HepG2 (cell line): ENCODE data around the gene HPCAL4. TPM values are rescaled to one million over a fixed set of nuclear protein-coding genes. Genes with fewer than 3 reads are reported as not detected.
A peak's percentile ranks its signal among the peaks of the same experiment; 100 is the strongest.

Experiments
- ATAC-seq: fragments of 200-7000 bp; cut with Tn5 transposase; 3 replicates; pipeline ENCODE4 v1.9.1; 2020; ENCODE audit warnings: mild to moderate bottlenecking, moderate library complexity
- Bru-seq: library from RNA; stranded (reverse); fragments of 400-500 nt; gene quantifications from one replicate; lab custom pipeline; 2021; lab: Mats Ljungman, UMichigan
- BruChase-seq, 2 experiments: library from RNA; stranded (reverse); fragments of 400-500 nt; gene quantifications; one replicate each; lab custom pipeline; 2021; lab: Mats Ljungman, UMichigan
- BruUV-seq: library from RNA; stranded (reverse); fragments of 400-500 nt; replicated peaks from 2 replicates; lab custom pipeline; 2021; lab: Mats Ljungman, UMichigan
- CTCF ChIA-PET: fragments of 300-600 bp; formaldehyde crosslinking; extraction: SDS; loops from one replicate; lab custom pipeline; 2021; ENCODE audit warnings: low total read pairs, inconsistent platforms, low intra/inter-chr PET ratio; lab: Yijun Ruan, JAX
- POLR2A ChIA-PET: fragments of 350-600 bp; sonication (Branson Sonifier 250); formaldehyde crosslinking; loops from one replicate; lab custom pipeline; 2020; ENCODE audit warnings: antibody characterized with exemption, inconsistent platforms; lab: Yijun Ruan, JAX
- DNase-seq: peaks from one replicate; pipeline ENCODE4 v3.0.0-alpha.2; 2015; ENCODE audit warnings: low spot score
- FAIRE-seq: peaks from 3 replicates; lab custom pipeline; 2011; peaks lifted over from hg19 to GRCh38; lab: Jason Lieb, UNC
- H2AFZ ChIP-seq: one replicate; pipeline ENCODE4 v1.6.1; 2011; ENCODE audit warnings: low read length, inconsistent platforms
- H3K27ac ChIP-seq: fragments of 300-600 bp; 3 replicates; pipeline ENCODE4 v1.8.0; 2011; ENCODE audit warnings: mixed run types, mild to moderate bottlenecking, mixed read lengths, low read length, inconsistent platforms; ENCODE audit not compliant: insufficient read depth; ENCODE audit errors: extremely low read length
- H3K27me3 ChIP-seq, 2 experiments: fragments of 200-600 bp in 1 of 2; 2 replicates in 1 of 2; 3 replicates in 1 of 2; pipeline versions ENCODE4 v1.6.0 to v1.8.0; 2011; ENCODE audit warnings: low read length in 2 of 2, mild to moderate bottlenecking in 2 of 2, moderate library complexity in 2 of 2, inconsistent platforms in 1 of 2; ENCODE audit not compliant: insufficient read depth in 2 of 2, control insufficient read depth in 1 of 2
- H3K36me3 ChIP-seq, 2 experiments: fragments of 200-600 bp in 1 of 2; replicated peaks in 1 of 2; 2 replicates in 1 of 2; 3 replicates in 1 of 2; pipeline versions ENCODE4 v1.5.1 to v1.8.0; 2011; ENCODE audit warnings: low read length in 2 of 2, inconsistent platforms in 1 of 2; ENCODE audit not compliant: insufficient read depth in 2 of 2, control insufficient read depth in 1 of 2
- H3K4me1 ChIP-seq: 2 replicates; pipeline ENCODE4 v1.5.1; 2012; ENCODE audit warnings: low read length, inconsistent platforms; ENCODE audit not compliant: insufficient read depth
- H3K4me2 ChIP-seq: 2 replicates; pipeline ENCODE4 v1.6.0; 2011; ENCODE audit warnings: low read depth, low read length, inconsistent platforms
- H3K4me3 ChIP-seq, 3 experiments: fragments of 200-600 bp in 1 of 3; sonication (generic), shearing (Covaris generic) in 1 of 3; replicated peaks in 1 of 3; 2 replicates each; pipeline ENCODE4 v1.5.1; 2011 to 2016; ENCODE audit warnings: low read length in 3 of 3, inconsistent platforms in 2 of 3, low read depth in 2 of 3, mild to moderate bottlenecking in 2 of 3, control low read depth in 1 of 3, mixed read lengths in 1 of 3; ENCODE audit not compliant: insufficient read depth in 1 of 3
- H3K79me2 ChIP-seq: one replicate; pipeline ENCODE4 v1.6.1; 2011; ENCODE audit warnings: low read length, inconsistent platforms; ENCODE audit not compliant: insufficient read depth
- H3K9ac ChIP-seq: 2 replicates; pipeline ENCODE4 v1.6.0; 2011; ENCODE audit warnings: mild to moderate bottlenecking, low read depth, low read length, inconsistent platforms; ENCODE audit not compliant: insufficient read depth
- H3K9me3 ChIP-seq: 2 replicates; pipeline ENCODE4 v1.5.1; 2012; ENCODE audit warnings: mild to moderate bottlenecking, low read length
- H4K20me1 ChIP-seq: 2 replicates; pipeline ENCODE4 v1.6.0; 2011; ENCODE audit warnings: inconsistent platforms, mild to moderate bottlenecking, low read length, moderate library complexity; ENCODE audit not compliant: insufficient read depth
- GABPB1 ChIP-seq: IDR thresholded peaks from 2 replicates; pipeline ENCODE4 v1.6.1; 2016; ENCODE audit warnings: mild to moderate bottlenecking, missing genetic modification reagents, moderate library complexity, missing compliant biosample characterization
- KDM2A ChIP-seq: sonication (generic); formaldehyde crosslinking; IDR thresholded peaks from 2 replicates; pipeline ENCODE4 v1.4.0; 2020; ENCODE audit warnings: low read depth, missing genetic modification reagents, borderline replicate concordance
- NFKBIZ ChIP-seq: IDR thresholded peaks from 2 replicates; pipeline ENCODE4 v1.6.1; 2018; ENCODE audit warnings: missing genetic modification reagents, missing compliant biosample characterization
- NFYB ChIP-seq: sonication (generic); formaldehyde crosslinking; IDR thresholded peaks from 2 replicates; pipeline ENCODE4 v1.4.0; 2020; ENCODE audit warnings: missing genetic modification reagents
- POLR2AphosphoS2 ChIP-seq: IDR thresholded peaks from 2 replicates; pipeline ENCODE4 v1.6.1; 2011; ENCODE audit warnings: low read depth, low read length, improper control_type of control experiment
- PRMT3 ChIP-seq: sonication (generic); formaldehyde crosslinking; IDR thresholded peaks from 2 replicates; pipeline ENCODE4 v1.8.1; 2022; ENCODE audit warnings: low read depth, mild to moderate bottlenecking, moderate library complexity, missing genetic modification reagents, borderline replicate concordance
- RFX1 ChIP-seq: fragments of 450-650 bp; IDR thresholded peaks from 2 replicates; pipeline ENCODE4 v1.6.1; 2017
- RFX3 ChIP-seq: IDR thresholded peaks from 2 replicates; pipeline ENCODE4 v1.6.1; 2016; ENCODE audit warnings: missing biosample characterization, missing genetic modification reagents
- SMAD1 ChIP-seq: sonication (generic); formaldehyde crosslinking; IDR thresholded peaks from 2 replicates; pipeline ENCODE4 v1.4.0; 2020; ENCODE audit warnings: missing genetic modification reagents, low read depth, mild to moderate bottlenecking, borderline replicate concordance
- SP2 ChIP-seq: sonication (generic); formaldehyde crosslinking; IDR thresholded peaks from 2 replicates; pipeline ENCODE4 v1.5.1; 2020; ENCODE audit warnings: mild to moderate bottlenecking, missing genetic modification reagents
- ZFX ChIP-seq: sonication (generic); formaldehyde crosslinking; IDR thresholded peaks from 2 replicates; pipeline ENCODE4 v1.4.0; 2020; ENCODE audit warnings: mild to moderate bottlenecking, low read depth, missing genetic modification reagents, moderate library complexity
- ZNF549 ChIP-seq: sonication (generic); formaldehyde crosslinking; IDR thresholded peaks from 2 replicates; pipeline ENCODE4 v1.5.0; 2020; ENCODE audit warnings: missing genetic modification reagents
- ZNF580 ChIP-seq: IDR thresholded peaks from 2 replicates; pipeline ENCODE4 v1.6.1; 2016; ENCODE audit warnings: low read depth, borderline replicate concordance
- ZNF737 ChIP-seq: sonication (generic); formaldehyde crosslinking; IDR thresholded peaks from 2 replicates; pipeline ENCODE4 v1.5.0; 2020; ENCODE audit warnings: missing genetic modification reagents, mild to moderate bottlenecking, borderline replicate concordance
- WGBS: methylation state at CpG from one replicate; pipeline ENCODE4 v1.1.6; 2017; ENCODE audit warnings: low lambda C conversion rate; 5-methylcytosine and 5-hydroxymethylcytosine counted together
- in situ Hi-C: cut with HindIII; loops from 2 replicates; pipeline ENCODE4 v1.10.0; 2017; ENCODE audit warnings: low pct_unique_long_range_greater_than_20kb; ENCODE audit not compliant: extremely low pct_ligation_motif_present
- intact Hi-C: fragments of 100-400 bp; cut with micrococcal nuclease; formaldehyde crosslinking; loops from one replicate; pipeline ENCODE4 v1.10.0; 2022; ENCODE audit not compliant: unreplicated experiment
- long read RNA-seq, 2 experiments: library from RNA in 1 of 2; library from polyadenylated mRNA in 1 of 2; stranded (forward) in 1 of 2; unstranded in 1 of 2; transcript quantifications; one replicate each; pipeline ENCODE4 v2.0.0, GENCODE V29; 2019 to 2022
- polyA minus RNA-seq, 3 experiments: library from RNA; depleted of rRNA, polyadenylated mRNA; stranded (reverse); fragments of >200 nt; gene quantifications; 2 replicates each; pipeline ENCODE4 v1.2.3, GENCODE V29; 2011; ENCODE audit warnings: low replicate concordance in 1 of 3
- polyA plus RNA-seq, 8 experiments: library from polyadenylated mRNA; depleted of rRNA in 3 of 8; stranded (reverse) in 7 of 8; unstranded in 1 of 8; fragments of >200 nt; fragmentation: Illumina TruSeq in 4 of 8; extraction: Trizol in 4 of 8; gene quantifications; 2 replicates each; pipeline versions ENCODE4 v1.2.1 to v1.2.3, GENCODE V29; 2011 to 2016; ENCODE audit warnings: low read depth in 4 of 8, missing spikeins in 1 of 8, mixed read lengths in 1 of 8; ENCODE audit not compliant: insufficient read depth in 1 of 8
- total RNA-seq, 5 experiments: library from RNA; depleted of rRNA; stranded (reverse); fragments of >200 nt; fragmentation: Illumina TruSeq; extraction: Trizol; gene quantifications; 2 replicates each; pipeline ENCODE4 v1.2.3, GENCODE V29; 2016; ENCODE audit warnings: low read depth in 1 of 5
- TF ChIP-seq, protein P1 (sequence below): IDR thresholded peaks from 2 replicates; pipeline ENCODE4 v1.6.1; 2016; ENCODE audit warnings: control low read depth
- TF ChIP-seq, protein P2 (sequence below): sonication (generic); formaldehyde crosslinking; IDR thresholded peaks from 2 replicates; pipeline ENCODE4 v1.4.0; 2020; ENCODE audit warnings: mild to moderate bottlenecking, missing genetic modification reagents

HPCAL4 gene
- total RNA-seq (2016; rRNA removed; fragmentation: Illumina TruSeq; extraction: Trizol) (not detected in 2 replicates), polyA plus RNA-seq (2011; rRNA removed) (not detected in 2 replicates), polyA minus RNA-seq (2011; rRNA and poly(A)+ RNA removed; ENCODE audit: low replicate concordance) (0.23 TPM in 1 of 2 replicates, not detected in the other), Bru-seq, nascent RNA (not detected), BruChase-seq, experiment 1, labeled RNA remaining after a 6-hour chase (not detected), BruChase-seq, experiment 2, labeled RNA remaining after a 2-hour chase (not detected)
- not detected in 2 replicates for total RNA-seq (2016; cell fraction: cytosol; rRNA removed; fragmentation: Illumina TruSeq; extraction: Trizol; ENCODE audit: low read depth)
- not detected in 2 replicates for total RNA-seq (2016; cell fraction: insoluble cytoplasmic fraction; rRNA removed; fragmentation: Illumina TruSeq; extraction: Trizol)
- not detected in 2 replicates for total RNA-seq (2016; cell fraction: membrane; rRNA removed; fragmentation: Illumina TruSeq; extraction: Trizol)
- not detected in 2 replicates for total RNA-seq (2016; cell fraction: nucleus; rRNA removed; fragmentation: Illumina TruSeq; extraction: Trizol)
- not detected in 2 replicates for polyA plus RNA-seq (2011; cell fraction: cytosol; rRNA removed)
- not detected in 2 replicates for polyA plus RNA-seq (2011; cell fraction: nucleus; rRNA removed)
- not detected in 2 replicates for polyA plus RNA-seq (2012)
- polyA plus RNA-seq (2016; cell fraction: cytosol; fragmentation: Illumina TruSeq; extraction: Trizol; ENCODE audit: low read depth) = not detected in 2 replicates
- polyA plus RNA-seq (2016; cell fraction: insoluble cytoplasmic fraction; fragmentation: Illumina TruSeq; extraction: Trizol; ENCODE audit: low read depth) = not detected in 2 replicates
- not detected in 2 replicates for polyA plus RNA-seq (2016; cell fraction: membrane; fragmentation: Illumina TruSeq; extraction: Trizol; ENCODE audit: low read depth)
- polyA plus RNA-seq (2016; cell fraction: nucleus; fragmentation: Illumina TruSeq; extraction: Trizol; ENCODE audit: insufficient read depth, low read depth) = not detected in 2 replicates
- not detected in 2 replicates for polyA minus RNA-seq (2011; cell fraction: cytosol; rRNA and poly(A)+ RNA removed)
- polyA minus RNA-seq (2011; cell fraction: nucleus; rRNA and poly(A)+ RNA removed) = not detected in 2 replicates
- long read RNA-seq, experiment 1 = 0 reads
- long read RNA-seq, experiment 2 = 0 reads

DNA sequence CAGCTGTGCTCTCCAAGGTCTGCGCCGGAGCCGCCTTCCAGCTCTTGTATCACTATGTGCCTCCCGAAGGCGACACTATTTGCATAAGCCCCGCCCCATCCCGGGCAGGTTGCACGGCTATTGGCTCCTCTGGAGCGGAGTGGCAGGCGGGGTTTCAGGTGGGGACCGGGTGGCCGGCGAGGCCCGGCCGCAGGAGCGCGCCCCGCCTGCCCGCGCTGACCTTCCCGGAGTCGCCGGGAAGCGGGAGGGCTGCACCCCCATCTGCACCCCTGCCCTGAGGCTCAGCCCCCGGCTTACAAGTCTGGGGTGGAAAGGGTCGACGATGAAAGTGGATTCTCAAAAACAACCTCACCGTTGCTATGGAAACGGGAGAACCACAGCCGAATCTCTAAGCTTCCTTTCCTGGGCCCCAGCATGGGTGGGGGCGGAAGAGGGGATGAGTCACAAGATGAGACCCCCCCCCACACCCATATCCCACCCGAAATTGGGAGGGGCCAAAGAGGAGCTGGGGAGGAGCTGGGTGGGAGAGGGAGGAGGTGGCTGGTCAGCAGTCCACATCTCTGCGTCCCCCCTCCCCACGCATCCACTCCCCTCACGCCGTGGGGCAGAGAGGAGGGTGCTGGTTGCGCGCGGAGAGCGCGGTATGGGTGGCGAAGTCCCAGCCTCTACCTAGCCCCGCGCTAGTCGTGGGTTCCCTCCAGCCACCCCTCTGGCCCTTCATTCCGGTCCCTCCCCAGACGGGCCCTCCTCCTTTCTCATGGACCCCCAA lies at the start of gene HPCAL4:
Gene HPCAL4, minus strand, starts transcription at position 51 of the 769 bp plus-strand sequence. CDS start 6,830 bp downstream, outside the sequence.
- BruUV-seq = no TSS peak
- H3K4me3 ChIP-seq = peak within 1 kb of the TSS in 1 of 3 experiments; percentile 43; a peak in 1 of 6 replicates
- no peak within 1 kb of the TSS for H2AFZ ChIP-seq
- ChIA-PET POLR2A (no interaction called here), CTCF (no interaction called here)
- H3K36me3 ChIP-seq = no peaks in the 10 kb centered on the region
- DNase-seq (peak; percentile 72), ATAC-seq (peak; percentile 98), FAIRE-seq (no peak)
- in situ Hi-C loops = no loop called here
- 33% methylated on average over 19 of the region's 47 CpGs for WGBS
- H3K4me1 ChIP-seq = peaks cover 11% of the 10 kb centered on the region; the same call in 1 of the 2 replicates
- no peaks in the 10 kb centered on the region for H3K79me2 ChIP-seq
- H4K20me1 ChIP-seq = no peaks in the 10 kb centered on the region
- peak within 1 kb of the TSS; percentile 69 for H3K4me2 ChIP-seq
- no peak within 1 kb of the TSS for H3K27ac ChIP-seq
- no peak within 1 kb of the TSS for H3K9ac ChIP-seq
- peaks cover 11 to 49% of the 10 kb centered on the region in 2 experiments; a peak in 4 of 5 replicates for H3K27me3 ChIP-seq
- no peaks in the 10 kb centered on the region for H3K9me3 ChIP-seq
- intact Hi-C loops = no loop called here
- TF ChIP-seq, protein P1, sequence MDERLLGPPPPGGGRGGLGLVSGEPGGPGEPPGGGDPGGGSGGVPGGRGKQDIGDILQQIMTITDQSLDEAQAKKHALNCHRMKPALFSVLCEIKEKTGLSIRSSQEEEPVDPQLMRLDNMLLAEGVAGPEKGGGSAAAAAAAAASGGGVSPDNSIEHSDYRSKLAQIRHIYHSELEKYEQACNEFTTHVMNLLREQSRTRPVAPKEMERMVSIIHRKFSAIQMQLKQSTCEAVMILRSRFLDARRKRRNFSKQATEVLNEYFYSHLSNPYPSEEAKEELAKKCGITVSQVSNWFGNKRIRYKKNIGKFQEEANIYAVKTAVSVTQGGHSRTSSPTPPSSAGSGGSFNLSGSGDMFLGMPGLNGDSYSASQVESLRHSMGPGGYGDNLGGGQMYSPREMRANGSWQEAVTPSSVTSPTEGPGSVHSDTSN (CRISPR knock-in tag) = peak; percentile 83
- TF ChIP-seq ZFX (CRISPR knock-in tag) (no peak), SP2 (CRISPR knock-in tag) (peak; percentile 82), PRMT3 (CRISPR knock-in tag) (no peak), KDM2A (CRISPR knock-in tag) (peak; percentile 23; the same call in 1 of the 2 replicates), GABPB1 (CRISPR knock-in tag) (peak; percentile 41; the same call in 1 of the 2 replicates), ZNF549 (CRISPR knock-in tag) (no peak), POLR2AphosphoS2 (no peak), SMAD1 (CRISPR knock-in tag) (no peak), RFX3 (CRISPR knock-in tag) (0 out of 2 replicates have a peak, but pooled peaks have one; percentile 12), ZNF737 (CRISPR knock-in tag) (no peak), NFKBIZ (CRISPR knock-in tag) (no peak), RFX1 (peak; percentile 52), NFYB (peak; percentile 78), ZNF580 (CRISPR knock-in tag) (0 out of 2 replicates have a peak, but pooled peaks have one; percentile 18)
- TF ChIP-seq, protein P2, sequence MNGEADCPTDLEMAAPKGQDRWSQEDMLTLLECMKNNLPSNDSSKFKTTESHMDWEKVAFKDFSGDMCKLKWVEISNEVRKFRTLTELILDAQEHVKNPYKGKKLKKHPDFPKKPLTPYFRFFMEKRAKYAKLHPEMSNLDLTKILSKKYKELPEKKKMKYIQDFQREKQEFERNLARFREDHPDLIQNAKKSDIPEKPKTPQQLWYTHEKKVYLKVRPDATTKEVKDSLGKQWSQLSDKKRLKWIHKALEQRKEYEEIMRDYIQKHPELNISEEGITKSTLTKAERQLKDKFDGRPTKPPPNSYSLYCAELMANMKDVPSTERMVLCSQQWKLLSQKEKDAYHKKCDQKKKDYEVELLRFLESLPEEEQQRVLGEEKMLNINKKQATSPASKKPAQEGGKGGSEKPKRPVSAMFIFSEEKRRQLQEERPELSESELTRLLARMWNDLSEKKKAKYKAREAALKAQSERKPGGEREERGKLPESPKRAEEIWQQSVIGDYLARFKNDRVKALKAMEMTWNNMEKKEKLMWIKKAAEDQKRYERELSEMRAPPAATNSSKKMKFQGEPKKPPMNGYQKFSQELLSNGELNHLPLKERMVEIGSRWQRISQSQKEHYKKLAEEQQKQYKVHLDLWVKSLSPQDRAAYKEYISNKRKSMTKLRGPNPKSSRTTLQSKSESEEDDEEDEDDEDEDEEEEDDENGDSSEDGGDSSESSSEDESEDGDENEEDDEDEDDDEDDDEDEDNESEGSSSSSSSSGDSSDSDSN (CRISPR knock-in tag) = peak; percentile 45; the same call in 1 of the 2 replicates
